ENCODE measurements around the gene SRGAP3. TPM values are rescaled to one million over a fixed set of nuclear protein-coding genes. Genes with fewer than 3 reads are reported as not detected.
A peak's percentile ranks its signal among the peaks of the same experiment; 100 is the strongest.

The SRGAP3 gene
- total RNA-seq, 1 donor from 2014 or later: 2.7 TPM

GRCh38 chr3:9023226-9023590 lies 226.2 kb downstream of the SRGAP3 start:
- no peak for DNase-seq (ENCODE audit: low spot score)

GRCh38 chr3:9022305-9023225 lies 226.9 kb downstream of the SRGAP3 start:
- no peak for DNase-seq (ENCODE audit: low spot score)

- DNase-seq (ENCODE audit: low spot score): no peak
Observed at GRCh38 chr3:9021271-9022009, 228.0 kb downstream of the SRGAP3 start.

- no peak for DNase-seq (ENCODE audit: low spot score)
Observed at GRCh38 chr3:9020426-9020825, 229.0 kb downstream of the SRGAP3 start.

- no peak for DNase-seq (ENCODE audit: low spot score)
Observed at GRCh38 chr3:9019259-9019961, 230.0 kb downstream of the SRGAP3 start.

GRCh38 chr3:9015250-9015649 lies 234.2 kb downstream of the SRGAP3 start:
- no peak for DNase-seq (ENCODE audit: low spot score)

GRCh38 chr3:9013782-9014563 lies 235.5 kb downstream of the SRGAP3 start:
- DNase-seq (ENCODE audit: low spot score): no peak

GRCh38 chr3:9012521-9012920 lies 236.9 kb downstream of the SRGAP3 start:
- no peak for DNase-seq (ENCODE audit: low spot score)

- DNase-seq (ENCODE audit: low spot score): peak; percentile 83
Observed at GRCh38 chr3:9009976-9010545, 239.4 kb downstream of the SRGAP3 start.

- DNase-seq (ENCODE audit: low spot score): no peak
Observed at GRCh38 chr3:9008550-9009255, 240.7 kb downstream of the SRGAP3 start.

- no peak for DNase-seq (ENCODE audit: low spot score)
Observed at GRCh38 chr3:9007928-9008327, 241.5 kb downstream of the SRGAP3 start.

GRCh38 chr3:9007213-9007612 lies 242.2 kb downstream of the SRGAP3 start:
- DNase-seq (ENCODE audit: low spot score): no peak

- no peak for DNase-seq (ENCODE audit: low spot score)
Observed at GRCh38 chr3:9000041-9000440, 249.4 kb downstream of the SRGAP3 start.

- no peak for DNase-seq (ENCODE audit: low spot score)
Observed at GRCh38 chr3:8997151-8997550, 252.3 kb downstream of the SRGAP3 start.

- no peak for DNase-seq (ENCODE audit: low spot score)
Observed at GRCh38 chr3:8996681-8997121, 252.7 kb downstream of the SRGAP3 start.

- DNase-seq (ENCODE audit: low spot score): no peak
Observed at GRCh38 chr3:8996216-8996615, 253.2 kb downstream of the SRGAP3 start.

- DNase-seq (ENCODE audit: low spot score): no peak
Observed at GRCh38 chr3:8994226-8994625, 255.2 kb downstream of the SRGAP3 start.

- DNase-seq (ENCODE audit: low spot score): no peak
Observed at GRCh38 chr3:8993331-8993730, 256.1 kb downstream of the SRGAP3 start.

GRCh38 chr3:8992854-8993253 lies 256.6 kb downstream of the SRGAP3 start:
- DNase-seq (ENCODE audit: low spot score): no peak

GRCh38 chr3:8992199-8992598 lies 257.2 kb downstream of the SRGAP3 start:
- DNase-seq (ENCODE audit: low spot score): no peak

Measured in mesenteric fat pad (tissue), 1 donor.